ENCODE data around the gene CCDC12. TPM values are rescaled to one million over a fixed set of nuclear protein-coding genes. Genes with fewer than 3 reads are reported as not detected.
A peak's percentile ranks its signal among the peaks of the same experiment; 100 is the strongest.

The CCDC12 gene
- total and polyA plus RNA-seq, 12 donors, result 33.2 to 145 (median 70.0) TPM

DNA sequence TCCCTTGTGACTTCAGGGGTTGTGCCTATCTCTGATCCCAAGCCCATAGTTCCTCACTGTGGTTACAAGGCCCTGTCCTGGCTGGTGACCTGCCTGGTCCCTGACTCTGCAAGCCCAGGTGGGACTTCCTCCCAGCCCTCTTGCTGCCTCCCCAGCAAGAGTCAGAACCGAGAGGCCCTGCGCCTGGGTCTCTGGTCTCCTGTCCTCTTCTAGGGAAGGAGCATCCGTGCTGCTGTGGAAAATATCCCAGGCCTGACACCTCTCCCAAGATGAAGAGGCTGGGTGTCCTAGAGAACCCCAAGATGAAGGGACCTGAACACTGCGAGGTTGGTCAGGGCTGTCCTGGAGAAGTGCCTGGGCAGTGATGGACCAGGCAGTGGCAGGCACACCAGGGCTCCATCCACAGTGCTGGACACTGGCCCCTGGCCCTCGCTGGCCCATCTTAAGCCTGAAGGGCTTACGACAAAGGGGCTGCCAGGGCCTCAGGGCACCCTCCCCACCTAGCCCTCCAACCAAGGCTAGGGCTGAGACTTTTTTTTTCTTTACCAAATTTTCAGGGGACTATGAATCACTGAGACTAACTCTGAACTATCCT, 66.3 kb downstream of the CCDC12 start:
- no peak overlapping the region for H3K4me3 ChIP-seq
- TF ChIP-seq POLR2A (IDR thresholded peaks at IDR 0.05) (no peak), CTCF (IDR thresholded peaks at IDR 0.05) (no peak)
- peak in 1 of 7 donors; percentile 6 for DNase-seq
- intact Hi-C loops (cut with DNase I), result no loop called here
- no peaks in the 10 kb centered on the region for H3K27me3 ChIP-seq
- 70 to 85% (median 80%) methylated on average over 1 to 6 of the region's 6 CpGs for WGBS, 4 donors
- H3K4me1 ChIP-seq (replicated peaks in 1 of 2), result peaks cover 0 to 16% of the 10 kb centered on the region in 2 donors
- no peaks in the 10 kb centered on the region for H3K9me3 ChIP-seq (replicated peaks in 1 of 3)
- H3K36me3 ChIP-seq (replicated peaks in 1 of 2), result no peaks in the 10 kb centered on the region
- peak overlapping the region in 1 of 5 donors; percentile 10 for H3K27ac ChIP-seq

- no peaks in the 10 kb centered on the region for H3K36me3 ChIP-seq (replicated peaks in 1 of 2)
- H3K27me3 ChIP-seq, result no peaks in the 10 kb centered on the region
- H3K4me3 ChIP-seq, result no peak overlapping the region
- DNase-seq, result peak; percentile 85 to 96 (median 89)
- no peaks in the 10 kb centered on the region for H3K9me3 ChIP-seq (replicated peaks in 1 of 3)
- peak overlapping the region in 1 of 5 donors; percentile 44 for H3K27ac ChIP-seq
- TF ChIP-seq POLR2A (IDR thresholded peaks at IDR 0.05), result no peak
- peak; percentile 72 to 89 (median 86) for TF ChIP-seq CTCF (IDR thresholded peaks at IDR 0.05)
- intact Hi-C loops (cut with DNase I), result loop anchor here in 1 of 2 donors (5.0 kb wide), 2 partner anchors 42 to 202 kb away; no protein-coding TSS in a partner anchor
- H3K4me1 ChIP-seq (replicated peaks in 1 of 2), result peaks cover 0 to 16% of the 10 kb centered on the region in 2 donors
- WGBS, 4 donors, result 15 to 38% (median 17%) methylated on average over 8 to 18 of the region's 18 CpGs
Observed at GRCh38 chr3:46909535-46910161, 66.9 kb downstream of the CCDC12 start.

DNA sequence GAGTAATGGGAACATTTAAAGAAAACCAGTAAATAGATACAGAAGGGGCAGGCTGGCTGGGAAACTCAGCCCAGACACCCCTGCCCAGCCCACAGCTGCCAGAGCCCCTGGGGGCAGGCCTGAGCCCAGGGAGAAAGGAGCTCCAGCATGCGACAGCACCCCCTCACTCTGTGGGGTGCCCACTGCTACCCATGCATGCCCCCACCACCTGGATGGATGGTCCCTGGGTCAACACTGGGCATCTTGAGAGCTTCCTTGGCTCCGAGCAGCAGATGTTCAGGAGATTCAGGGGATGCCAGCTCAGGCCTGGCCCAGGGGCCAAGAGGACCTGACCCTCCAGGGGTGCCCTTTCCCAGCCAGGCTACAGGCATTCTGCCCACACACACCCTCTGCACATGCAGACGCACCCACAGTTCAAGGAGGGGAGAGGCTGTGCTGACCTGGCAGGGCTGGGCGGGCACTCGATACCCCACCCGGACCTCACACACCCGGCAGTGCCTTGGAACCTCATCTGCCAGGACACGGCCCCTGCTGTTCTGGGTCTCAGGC, 67.5 kb downstream of the CCDC12 start:
- TF ChIP-seq POLR2A (IDR thresholded peaks at IDR 0.05) (no peak), CTCF (IDR thresholded peaks at IDR 0.05) (no peak)
- no peak for DNase-seq
- H3K4me1 ChIP-seq (replicated peaks in 1 of 2), result peaks cover 0 to 14% of the 10 kb centered on the region in 2 donors
- H3K36me3 ChIP-seq (replicated peaks in 1 of 2), result no peaks in the 10 kb centered on the region
- H3K9me3 ChIP-seq (replicated peaks in 1 of 3), result no peaks in the 10 kb centered on the region
- 5 to 41% (median 38%) methylated on average over 3 to 8 of the region's 8 CpGs; no CpG with 5 or more reads in 1 of the 4 donors for WGBS, 4 donors
- peak overlapping the region in 2 of 5 donors; percentile 12 to 44 for H3K27ac ChIP-seq
- no peak overlapping the region for H3K4me3 ChIP-seq
- intact Hi-C loops (cut with DNase I), result loop anchor here in 1 of 2 donors (5.0 kb wide), 2 partner anchors 42 to 202 kb away; no protein-coding TSS in a partner anchor
- H3K27me3 ChIP-seq, result no peaks in the 10 kb centered on the region

GRCh38 chr3:46908294-46908985, 68.1 kb downstream of the CCDC12 start:
- peaks cover 0 to 11% of the 10 kb centered on the region in 2 donors for H3K4me1 ChIP-seq (replicated peaks in 1 of 2)
- TF ChIP-seq POLR2A (IDR thresholded peaks at IDR 0.05) (no peak), CTCF (IDR thresholded peaks at IDR 0.05) (peak in 1 of 6 experiments; percentile 36)
- H3K27ac ChIP-seq, result peak overlapping the region in 2 of 5 donors; percentile 12 to 44
- peak in 1 of 7 donors; percentile 14 for DNase-seq
- H3K4me3 ChIP-seq, result no peak overlapping the region
- H3K36me3 ChIP-seq (replicated peaks in 1 of 2), result no peaks in the 10 kb centered on the region
- intact Hi-C loops (cut with DNase I), result loop anchor here in 1 of 2 donors (5.0 kb wide), 2 partner anchors 41 to 201 kb away; no protein-coding TSS in a partner anchor
- H3K27me3 ChIP-seq, result no peaks in the 10 kb centered on the region
- no peaks in the 10 kb centered on the region for H3K9me3 ChIP-seq (replicated peaks in 1 of 3)
- WGBS, 4 donors, result 60 to 68% (median 62%) methylated on average over 20 to 24 of the region's 24 CpGs

All from adrenal gland (tissue), 12 donors.